B cell (primary cell): ENCODE data around the gene DNAJA3. TPM values are rescaled to one million over a fixed set of nuclear protein-coding genes. Genes with fewer than 3 reads are reported as not detected.

ENCODE experiments used
- ATAC-seq: fragments of 200-7000 bp; cut with Tn5 transposase; one replicate; pipeline ENCODE4 v1.10.0; 2021; ENCODE audit warnings: low read depth, mild to moderate bottlenecking, moderate number of reproducible peaks, moderate library complexity
- CTCF ChIA-PET: fragments of 350-600 bp; sonication (Branson Sonifier 250); formaldehyde crosslinking; loops from one replicate; lab custom pipeline; 2021; ENCODE audit warnings: antibody characterized with exemption, inconsistent platforms; lab: Charles Lee
- POLR2A ChIA-PET: fragments of 350-600 bp; sonication (Branson Sonifier 250); formaldehyde crosslinking; loops from one replicate; lab custom pipeline; 2021; ENCODE audit warnings: antibody characterized with exemption; lab: Charles Lee
- DNase-seq: peaks from one replicate; pipeline ENCODE4 v3.0.0; 2013
- H2AFZ ChIP-seq: 2 replicates; pipeline ENCODE4 v1.6.1; 2012; ENCODE audit warnings: mild to moderate bottlenecking, low read depth, low read length; ENCODE audit not compliant: insufficient read depth, poor library complexity, severe bottlenecking
- H3K27ac ChIP-seq, 2 donors: 1 replicate in 1 of 2; 2 replicates in 1 of 2; pipeline ENCODE4 v1.5.1; 2012 to 2013; ENCODE audit warnings: low read length in 2 of 2, mild to moderate bottlenecking in 2 of 2, moderate library complexity in 1 of 2
- H3K27me3 ChIP-seq, 4 experiments: fragments of 200-600 bp in 1 of 4; sonication (generic) in 1 of 4; replicated peaks in 1 of 4; 1 replicate in 2 of 4; 2 replicates in 2 of 4; pipeline versions ENCODE4 v1.6.1 to v1.7.0; 2013 to 2016; ENCODE audit warnings: low read length in 3 of 4, mild to moderate bottlenecking in 2 of 4, mixed read lengths in 1 of 4, moderate library complexity in 1 of 4; ENCODE audit not compliant: insufficient read depth in 4 of 4, control insufficient read depth in 3 of 4; ENCODE audit errors: control extremely low read depth in 1 of 4
- H3K36me3 ChIP-seq, 2 experiments: replicated peaks in 1 of 2; 1 replicate in 1 of 2; 2 replicates in 1 of 2; pipeline versions ENCODE4 v1.6.1 to v1.7.1; 2013; ENCODE audit warnings: low read length in 1 of 2; ENCODE audit not compliant: insufficient read depth in 2 of 2, control insufficient read depth in 1 of 2; ENCODE audit errors: control extremely low read depth in 1 of 2, extremely low read depth in 1 of 2
- H3K4me1 ChIP-seq, 2 donors: fragments of 200-600 bp in 1 of 2; sonication (generic) in 1 of 2; 1 replicate in 1 of 2; 2 replicates in 1 of 2; pipeline versions ENCODE4 v1.5.1 to v1.6.1; 2013 to 2017; ENCODE audit warnings: low read length in 2 of 2; ENCODE audit not compliant: control insufficient read depth in 2 of 2, insufficient read depth in 2 of 2
- H3K4me2 ChIP-seq: replicated peaks from 2 replicates; pipeline ENCODE3; 2012; ENCODE audit warnings: mild to moderate bottlenecking, low read depth, low read length; ENCODE audit not compliant: poor library complexity, severe bottlenecking
- H3K4me3 ChIP-seq, 5 experiments: fragments of 200-600 bp in 1 of 5; sonication (generic) in 1 of 5; 1 replicate in 3 of 5; 2 replicates in 2 of 5; pipeline versions ENCODE4 v1.5.1 to v1.7.0; 2011 to 2016; ENCODE audit warnings: low read length in 4 of 5, mild to moderate bottlenecking in 4 of 5, low read depth in 2 of 5, control low read depth in 1 of 5, moderate library complexity in 1 of 5; ENCODE audit not compliant: insufficient read depth in 1 of 5; ENCODE audit errors: control extremely low read depth in 1 of 5, extremely low read depth in 1 of 5
- H3K79me2 ChIP-seq: fragments of 200-600 bp; sonication (generic); one replicate; pipeline ENCODE4 v1.6.0; 2016; ENCODE audit warnings: low read length; ENCODE audit not compliant: control insufficient read depth, insufficient read depth
- H3K9ac ChIP-seq: fragments of 200-600 bp; sonication (generic); 2 replicates; pipeline ENCODE4 v1.6.1; 2017; ENCODE audit warnings: mild to moderate bottlenecking, low read length, moderate library complexity
- H3K9me3 ChIP-seq, 3 donors: one replicate each; pipeline versions ENCODE4 v1.6.1 to v1.7.1; 2013; ENCODE audit warnings: low read length in 2 of 3; ENCODE audit not compliant: control insufficient read depth in 2 of 3, insufficient read depth in 1 of 3; ENCODE audit errors: control extremely low read depth in 1 of 3
- H4K20me1 ChIP-seq: 2 replicates; pipeline ENCODE4 v1.6.0; 2012; ENCODE audit warnings: mild to moderate bottlenecking, low read length; ENCODE audit not compliant: insufficient read depth, control insufficient read depth, poor library complexity, severe bottlenecking
- H3K27ac Mint-ChIP-seq: one replicate; pipeline ENCODE4 v1.8.0; 2021; ENCODE audit warnings: mixed read lengths
- H3K27me3 Mint-ChIP-seq: one replicate; pipeline ENCODE4 v1.8.0; 2021; ENCODE audit warnings: mixed read lengths
- H3K4me1 Mint-ChIP-seq: one replicate; pipeline ENCODE4 v1.8.0; 2021; ENCODE audit warnings: mixed read lengths
- H3K4me3 Mint-ChIP-seq: one replicate; pipeline ENCODE4 v1.8.0; 2021; ENCODE audit warnings: mixed read lengths
- H3K9me3 Mint-ChIP-seq: one replicate; pipeline ENCODE4 v1.8.0; 2022; ENCODE audit warnings: mixed read lengths; ENCODE audit not compliant: insufficient read depth
- CTCF ChIP-seq: fragments of 200-600 bp; IDR thresholded peaks from one replicate; pipeline ENCODE4 v1.8.0; 2022; ENCODE audit warnings: antibody characterized with exemption, mild to moderate bottlenecking
- EZH2 ChIP-seq: IDR thresholded peaks from 2 replicates; pipeline ENCODE4 v1.6.1; 2012; ENCODE audit warnings: borderline replicate concordance, low read depth, mild to moderate bottlenecking, moderate library complexity, low read length; ENCODE audit not compliant: insufficient read depth, poor library complexity, severe bottlenecking
- WGBS: methylation state at CpG from one replicate; pipeline ENCODE4 v1.1.5; 2013; ENCODE audit warnings: missing lambda C conversion rate; ENCODE audit not compliant: insufficient coverage; 5-methylcytosine and 5-hydroxymethylcytosine counted together
- intact Hi-C: fragments of 100-400 bp; cut with micrococcal nuclease; formaldehyde crosslinking; loops from one replicate; pipeline ENCODE4 v1.10.0; 2022
- polyA plus RNA-seq: library from polyadenylated mRNA; depleted of rRNA; stranded (reverse); fragments of >200 nt; gene quantifications from 2 replicates; pipeline ENCODE4 v1.2.3, GENCODE V29; 2012
- total RNA-seq, 2 donors: library from RNA; stranded (reverse); fragments of 120-200 nt in 1 of 2; gene quantifications; 1 replicate in 1 of 2; 2 replicates in 1 of 2; pipeline versions ENCODE4 v1.2.3 to v1.2.4, GENCODE V29; 2013 to 2022

Gene DNAJA3
- total and polyA plus RNA-seq, 2 donors (not counting 1 experiment from before 2014, with no cell fraction given), result 59.3 to 67.7 TPM

GRCh38 chr16:4498546-4499195 is 73.0 kb downstream of the DNAJA3 start:
- Histone ChIP-seq H3K4me2 (no peak overlapping the region), H3K4me3 (no peak overlapping the region), H2AFZ (no peak overlapping the region), H3K36me3 (peaks cover 1 to 19% of the 10 kb centered on the region in 2 experiments), H3K9me3 (no peaks in the 10 kb centered on the region), H3K9ac (no peak overlapping the region), H4K20me1 (peaks cover 10% of the 10 kb centered on the region), H3K27ac (no peak overlapping the region), H3K79me2 (peaks cover 85% of the 10 kb centered on the region), H3K4me1 (peaks cover 7 to 13% of the 10 kb centered on the region in 2 donors), H3K27me3 (no peaks in the 10 kb centered on the region)
- CTCF ChIA-PET, result interaction anchor here (0.6 to 1.6 kb wide), 4 partner anchors 9 to 50 kb away, joined by 3 to 6 read pairs (median 4); no protein-coding TSS in a partner anchor
- DNase-seq (no peak), ATAC-seq (no peak)
- no peaks in the 10 kb centered on the region for H3K9me3 Mint-ChIP-seq
- no peaks in the 10 kb centered on the region for H3K27me3 Mint-ChIP-seq
- intact Hi-C loops, result no loop called here
- H3K4me1 Mint-ChIP-seq, result peaks cover 24% of the 10 kb centered on the region
- POLR2A ChIA-PET, result interaction anchor here (0.7 kb wide), 1 partner anchor 18 kb away, joined by 3 read pairs; no protein-coding TSS in a partner anchor
- TF ChIP-seq CTCF, result no peak
- no peak for TF ChIP-seq EZH2
- WGBS, result 90% methylated on average over 3 of the region's 8 CpGs
- no peak overlapping the region for H3K4me3 Mint-ChIP-seq
- H3K27ac Mint-ChIP-seq, result no peak overlapping the region

GRCh38 chr16:4499196-4499555 is 73.5 kb downstream of the DNAJA3 start:
- intact Hi-C loops, result no loop called here
- 100% methylated on average over 1 of the region's 4 CpGs for WGBS
- Mint-ChIP-seq H3K4me3 (no peak overlapping the region), H3K27me3 (no peaks in the 10 kb centered on the region), H3K27ac (no peak overlapping the region), H3K4me1 (peaks cover 28% of the 10 kb centered on the region), H3K9me3 (no peaks in the 10 kb centered on the region)
- Histone ChIP-seq H2AFZ (no peak overlapping the region), H3K27me3 (no peaks in the 10 kb centered on the region), H4K20me1 (peaks cover 10% of the 10 kb centered on the region), H3K9me3 (no peaks in the 10 kb centered on the region), H3K79me2 (peaks cover 90% of the 10 kb centered on the region), H3K27ac (no peak overlapping the region), H3K4me1 (peaks cover 12 to 18% of the 10 kb centered on the region in 2 donors), H3K4me2 (no peak overlapping the region), H3K4me3 (no peak overlapping the region), H3K9ac (no peak overlapping the region), H3K36me3 (peaks cover 1 to 19% of the 10 kb centered on the region in 2 experiments)
- TF ChIP-seq EZH2 (no peak), CTCF (no peak)
- DNase-seq (no peak), ATAC-seq (no peak)
- POLR2A ChIA-PET, result no interaction called here
- CTCF ChIA-PET, result interaction anchor here (0.6 to 1.6 kb wide), 5 partner anchors 9 to 49 kb away, joined by 3 to 6 read pairs (median 4); no protein-coding TSS in a partner anchor
